PFSK-1 (cell line): ENCODE data around the gene PIGM.

Experiments
- FOXP2 ChIP-seq: optimal IDR thresholded peaks from 2 replicates; pipeline ENCODE3; 2011; ENCODE audit warnings: borderline replicate concordance, control low read depth, inconsistent platforms; ENCODE audit not compliant: insufficient read depth; ENCODE audit errors: extremely low read length, extremely low read depth
- POLR2AphosphoS5 ChIP-seq: IDR thresholded peaks from 2 replicates; pipeline ENCODE4 v1.6.1; 2012; ENCODE audit warnings: low read depth, mild to moderate bottlenecking, control low read depth, low read length, moderate library complexity
- SIN3A ChIP-seq: IDR thresholded peaks from 2 replicates; pipeline ENCODE4 v1.6.1; 2012; ENCODE audit warnings: mild to moderate bottlenecking, low read length, moderate library complexity, borderline replicate concordance; ENCODE audit not compliant: insufficient read depth
- TAF1 ChIP-seq: IDR thresholded peaks from 2 replicates; pipeline ENCODE4 v1.6.1; 2012; ENCODE audit warnings: low read length, control low read depth, borderline replicate concordance; ENCODE audit not compliant: insufficient read depth
- TF ChIP-seq, protein P1 (sequence below), 2 experiments: IDR thresholded peaks; 2 replicates each; pipeline versions ENCODE4 v1.6.1 to v1.8.0; 2011 to 2012; ENCODE audit warnings: low read depth in 2 of 2, low read length in 2 of 2, control low read depth in 1 of 2, inconsistent platforms in 1 of 2, mild to moderate bottlenecking in 1 of 2, moderate library complexity in 1 of 2; ENCODE audit not compliant: insufficient read depth in 1 of 2

The PIGM gene

DNA sequence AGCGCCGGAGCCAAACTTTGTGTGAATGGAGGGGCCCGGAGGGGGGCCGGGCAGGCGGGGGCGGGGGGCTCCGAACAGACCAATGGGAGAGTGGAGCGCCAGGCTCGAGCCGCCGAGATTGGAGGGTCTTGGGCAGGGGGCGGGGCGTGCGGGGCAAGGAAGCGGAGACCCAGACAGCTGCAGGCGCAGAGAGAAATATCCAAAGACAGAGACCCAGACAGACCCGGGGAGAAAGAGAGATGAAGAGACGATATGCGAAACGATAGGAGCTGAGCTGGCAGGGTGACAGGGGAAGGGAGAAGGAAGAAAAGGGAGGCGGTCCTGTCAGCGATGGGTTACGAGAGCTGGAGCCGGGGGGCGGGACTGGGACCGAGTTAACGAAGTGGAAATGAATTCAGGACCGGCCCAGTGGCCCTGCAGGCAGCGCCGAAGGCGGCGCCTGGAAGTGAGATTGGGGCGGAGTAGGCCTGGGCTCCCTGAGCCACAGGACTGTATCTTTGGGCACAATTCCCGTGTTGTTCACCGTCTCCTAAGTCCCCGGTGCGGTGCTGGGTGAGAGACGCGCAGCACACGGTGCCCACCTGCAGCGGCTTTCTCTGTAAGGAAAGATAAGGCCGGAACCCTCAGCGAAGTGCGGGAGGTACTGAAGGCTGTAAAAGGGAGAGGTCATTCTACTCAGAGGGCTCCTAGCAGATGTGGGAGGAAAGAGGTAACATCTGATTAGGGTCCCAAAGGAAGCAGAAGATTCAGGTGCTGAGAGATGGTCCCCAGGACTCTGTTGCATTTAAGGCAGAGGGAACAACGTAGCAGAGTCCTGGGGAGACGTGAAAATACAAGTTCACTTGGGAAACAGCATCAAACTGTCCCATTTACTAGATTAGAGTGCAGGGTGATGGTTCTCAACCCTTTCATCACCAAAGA, 38.7 kb upstream of the PIGM start:
- TF ChIP-seq, protein P1, sequence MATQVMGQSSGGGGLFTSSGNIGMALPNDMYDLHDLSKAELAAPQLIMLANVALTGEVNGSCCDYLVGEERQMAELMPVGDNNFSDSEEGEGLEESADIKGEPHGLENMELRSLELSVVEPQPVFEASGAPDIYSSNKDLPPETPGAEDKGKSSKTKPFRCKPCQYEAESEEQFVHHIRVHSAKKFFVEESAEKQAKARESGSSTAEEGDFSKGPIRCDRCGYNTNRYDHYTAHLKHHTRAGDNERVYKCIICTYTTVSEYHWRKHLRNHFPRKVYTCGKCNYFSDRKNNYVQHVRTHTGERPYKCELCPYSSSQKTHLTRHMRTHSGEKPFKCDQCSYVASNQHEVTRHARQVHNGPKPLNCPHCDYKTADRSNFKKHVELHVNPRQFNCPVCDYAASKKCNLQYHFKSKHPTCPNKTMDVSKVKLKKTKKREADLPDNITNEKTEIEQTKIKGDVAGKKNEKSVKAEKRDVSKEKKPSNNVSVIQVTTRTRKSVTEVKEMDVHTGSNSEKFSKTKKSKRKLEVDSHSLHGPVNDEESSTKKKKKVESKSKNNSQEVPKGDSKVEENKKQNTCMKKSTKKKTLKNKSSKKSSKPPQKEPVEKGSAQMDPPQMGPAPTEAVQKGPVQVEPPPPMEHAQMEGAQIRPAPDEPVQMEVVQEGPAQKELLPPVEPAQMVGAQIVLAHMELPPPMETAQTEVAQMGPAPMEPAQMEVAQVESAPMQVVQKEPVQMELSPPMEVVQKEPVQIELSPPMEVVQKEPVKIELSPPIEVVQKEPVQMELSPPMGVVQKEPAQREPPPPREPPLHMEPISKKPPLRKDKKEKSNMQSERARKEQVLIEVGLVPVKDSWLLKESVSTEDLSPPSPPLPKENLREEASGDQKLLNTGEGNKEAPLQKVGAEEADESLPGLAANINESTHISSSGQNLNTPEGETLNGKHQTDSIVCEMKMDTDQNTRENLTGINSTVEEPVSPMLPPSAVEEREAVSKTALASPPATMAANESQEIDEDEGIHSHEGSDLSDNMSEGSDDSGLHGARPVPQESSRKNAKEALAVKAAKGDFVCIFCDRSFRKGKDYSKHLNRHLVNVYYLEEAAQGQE (IDR thresholded peaks at IDR 0.05; ENCODE audit: insufficient read depth in 1 of 2, low read depth in 2 of 2, low read length in 2 of 2): no peak
- TF ChIP-seq POLR2AphosphoS5: no peak
- no peak for TF ChIP-seq TAF1
- TF ChIP-seq FOXP2: no peak
- TF ChIP-seq SIN3A: no peak

DNA sequence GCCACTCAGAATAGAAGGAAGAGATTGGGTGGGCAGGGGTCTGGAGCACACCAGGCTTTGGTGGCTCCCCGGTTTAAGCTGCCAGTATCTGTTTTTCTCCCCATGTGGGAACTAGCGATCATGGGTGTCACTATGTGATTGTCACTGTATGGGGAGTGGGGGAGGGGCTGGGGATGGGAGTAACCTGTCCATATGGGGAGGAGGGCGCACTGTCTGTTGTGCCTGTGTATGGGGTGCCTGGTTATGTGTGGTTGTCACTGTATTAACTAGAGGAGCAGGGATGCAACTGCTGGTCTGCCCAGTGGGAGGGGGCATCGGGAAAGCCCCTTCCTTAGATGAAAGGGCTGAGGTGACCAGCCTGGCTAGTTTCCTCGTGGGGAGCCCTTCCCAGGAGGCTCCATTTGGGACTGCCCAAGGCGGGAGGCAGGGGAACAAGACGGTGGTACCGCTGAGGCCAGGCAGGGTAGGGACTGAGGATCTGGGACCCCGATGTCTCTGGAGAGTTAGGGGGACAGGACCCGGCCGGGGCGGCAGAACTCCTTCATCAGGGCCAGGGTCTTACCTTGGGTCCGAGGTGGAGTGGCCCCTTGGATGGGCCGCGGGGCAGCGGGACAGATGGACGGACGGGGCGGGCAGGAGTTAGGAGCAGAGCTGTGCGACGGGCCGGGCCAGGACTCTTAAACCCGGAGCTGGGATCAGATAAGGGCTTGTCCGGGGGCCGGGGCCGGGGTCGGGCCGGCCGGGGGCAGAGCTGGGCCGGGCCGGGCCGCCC, 37.9 kb upstream of the PIGM start, which contains the start of gene KCNJ10:
KCNJ10 (minus strand) TSS at position 701 of the 772 bp plus-strand sequence. CDS start 27,628 bp downstream, outside the sequence.
- TF ChIP-seq TAF1 (no peak), FOXP2 (no peak), SIN3A (no peak), POLR2AphosphoS5 (no peak)
- TF ChIP-seq, protein P1 (IDR thresholded peaks at IDR 0.05; ENCODE audit: insufficient read depth in 1 of 2, low read depth in 2 of 2, low read length in 2 of 2): no peak

DNA sequence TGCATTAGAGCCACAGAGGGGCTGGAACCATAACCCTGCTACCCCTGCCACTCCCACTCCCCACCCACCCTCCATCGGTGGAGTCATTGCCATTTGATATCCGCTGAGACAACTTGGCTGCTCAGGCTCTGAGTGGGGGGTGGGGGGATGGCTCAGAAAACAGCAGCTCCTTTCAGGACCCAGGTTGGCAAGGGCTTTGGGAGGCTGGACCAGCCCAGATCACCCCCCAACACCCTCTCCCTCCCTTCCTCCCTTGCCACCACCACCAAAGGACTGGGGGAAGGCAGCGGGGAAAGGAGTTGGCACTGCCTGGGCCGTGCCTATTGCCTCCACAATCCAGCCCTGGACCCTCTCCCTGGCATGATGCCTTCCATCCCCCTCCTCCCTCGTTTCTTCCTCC, 36.4 kb upstream of the PIGM start:
- TF ChIP-seq POLR2AphosphoS5: no peak
- TF ChIP-seq TAF1: no peak
- no peak for TF ChIP-seq FOXP2
- TF ChIP-seq, protein P1 (IDR thresholded peaks at IDR 0.05; ENCODE audit: insufficient read depth in 1 of 2, low read depth in 2 of 2, low read length in 2 of 2): no peak
- TF ChIP-seq SIN3A: no peak

DNA sequence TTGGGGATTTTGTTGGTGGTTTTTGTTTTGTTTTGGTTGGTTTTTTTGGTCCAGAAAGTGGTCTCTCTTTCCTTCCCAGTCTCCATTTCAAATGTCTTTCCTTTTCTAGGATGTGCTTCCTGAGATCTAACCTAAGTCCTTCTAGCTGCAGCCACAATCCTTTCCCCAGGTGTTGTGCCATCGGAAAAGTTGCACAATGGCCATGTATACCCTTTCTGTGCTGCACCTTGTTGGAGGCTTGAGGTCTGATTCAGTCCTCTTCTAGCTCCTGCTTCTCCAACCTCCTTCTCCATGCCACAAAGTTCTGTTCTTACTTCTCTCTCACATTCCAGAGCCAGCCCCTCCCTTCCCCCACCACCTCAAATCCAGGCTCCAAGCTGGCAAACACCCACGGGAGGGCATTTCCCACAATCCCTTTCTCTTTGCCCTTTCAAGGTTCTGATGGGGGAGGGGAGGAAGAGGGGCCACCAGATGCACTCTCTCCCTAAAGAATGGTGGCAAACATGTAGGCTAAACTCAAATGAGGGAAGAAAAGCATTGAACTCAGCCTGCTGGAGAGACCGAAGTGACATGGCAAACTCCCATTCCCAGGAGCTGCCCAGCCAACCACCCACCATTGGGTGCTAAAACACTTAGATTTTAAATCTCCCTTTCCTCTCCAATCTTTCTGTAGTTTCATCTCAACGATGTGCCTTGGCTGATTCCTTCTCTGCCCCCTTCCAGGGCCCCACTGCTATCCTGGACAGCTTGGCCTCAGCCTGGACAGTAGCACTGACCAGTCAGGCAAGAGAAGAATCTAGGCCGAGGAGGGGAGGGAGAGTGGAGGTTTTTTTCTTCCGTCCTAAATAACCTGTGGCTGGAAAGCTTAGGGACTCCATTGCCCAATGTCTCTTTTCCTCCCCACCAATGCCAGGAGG, 35.3 kb upstream of the PIGM start:
- no peak for TF ChIP-seq SIN3A
- no peak for TF ChIP-seq FOXP2
- no peak for TF ChIP-seq POLR2AphosphoS5
- TF ChIP-seq TAF1: no peak
- TF ChIP-seq, protein P1 (IDR thresholded peaks at IDR 0.05; ENCODE audit: insufficient read depth in 1 of 2, low read depth in 2 of 2, low read length in 2 of 2): no peak
